Measurements from ENCODE around the gene ATG4C. TPM values are rescaled to one million over a fixed set of nuclear protein-coding genes. Genes with fewer than 3 reads are reported as not detected.
A peak's percentile ranks its signal among the peaks of the same experiment; 100 is the strongest.
"Not testable (repeated sequence)": the region's sequence is repeated elsewhere in the genome, so short reads cannot be mapped to it uniquely, and the experiment has no call there.

ATG4C gene
- total RNA-seq, 6 experiments from 2014 or later: 9.4 to 11.7 (median 10.6) TPM

DNA sequence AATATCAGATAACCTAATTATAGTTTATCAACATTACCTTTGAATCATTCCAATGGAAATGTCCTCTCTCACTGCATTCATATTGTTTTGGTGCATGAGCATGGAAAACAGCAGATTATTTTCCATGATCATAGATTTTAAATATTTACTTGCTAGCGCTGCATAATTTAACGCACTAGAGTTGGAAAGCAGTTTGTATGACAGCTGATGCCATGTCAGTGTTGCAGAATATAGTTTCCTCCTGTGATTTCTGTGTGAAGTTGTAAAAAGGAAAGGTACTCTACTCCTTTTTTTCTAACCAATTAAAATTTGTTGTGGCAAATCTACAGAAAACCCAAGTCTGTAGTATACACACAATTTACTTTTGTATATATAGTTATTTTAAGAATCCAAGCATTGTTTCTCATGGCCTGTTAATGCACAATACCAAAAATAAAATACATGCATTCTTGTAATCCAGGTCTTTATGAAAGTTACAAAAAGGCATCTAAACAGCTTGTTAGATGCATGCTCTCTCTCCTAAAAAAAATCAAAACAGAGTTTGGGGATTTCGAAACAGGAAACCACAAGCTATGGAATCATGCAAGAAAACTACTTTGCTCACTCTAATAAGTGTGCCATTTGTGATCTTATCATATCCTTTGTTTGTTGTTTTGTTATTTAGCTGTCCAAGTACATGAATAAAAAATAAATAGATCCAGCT lies 1.9 kb upstream of the ATG4C start:
- no peak for TF ChIP-seq CTCF (IDR thresholded peaks at IDR 0.05)
- no peak overlapping the region for H3K4me3 Mint-ChIP-seq
- no peaks in the 10 kb centered on the region for H3K9me3 Mint-ChIP-seq
- peak; percentile 70 for DNase-seq
- peaks cover 10% of the 10 kb centered on the region for H3K27me3 Mint-ChIP-seq (ENCODE audit: insufficient read depth)
- no peaks in the 10 kb centered on the region for H3K36me3 Mint-ChIP-seq (ENCODE audit: low read depth)
- H3K4me1 Mint-ChIP-seq (ENCODE audit: low read depth): peaks cover 19% of the 10 kb centered on the region
- no peak overlapping the region for H3K27ac Mint-ChIP-seq

DNA sequence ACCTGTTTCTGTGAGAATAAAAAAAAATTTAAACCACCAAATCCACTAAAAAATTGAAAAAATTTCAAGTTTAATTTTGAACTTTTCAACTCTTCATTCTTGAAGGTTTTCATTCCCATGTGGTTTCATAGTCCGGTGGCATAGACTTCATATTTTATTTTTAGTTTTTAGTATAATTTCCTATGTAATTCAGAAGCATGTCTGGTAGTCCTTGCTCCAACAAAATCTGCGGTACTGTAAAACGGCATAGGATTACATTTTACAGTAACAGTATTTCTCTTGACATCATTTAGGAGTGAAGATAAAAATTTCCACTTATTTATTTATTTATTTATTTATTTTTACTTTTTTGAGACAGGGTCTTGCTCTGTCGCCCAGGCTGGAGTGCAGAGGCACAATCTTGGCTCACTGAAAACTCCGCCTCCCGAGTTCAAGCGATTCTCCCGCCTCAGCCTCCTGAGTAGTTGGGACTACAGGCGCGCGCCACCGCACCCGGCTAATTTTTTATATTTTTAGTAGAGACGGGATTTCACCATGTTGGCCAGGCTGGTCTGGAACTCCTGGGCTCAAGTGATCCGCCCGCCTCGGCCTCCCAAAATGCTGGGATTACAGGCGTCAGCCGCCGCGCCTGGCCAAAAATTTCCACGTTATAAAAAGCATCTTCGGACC lies 1.3 kb upstream of the ATG4C start:
- H3K27ac Mint-ChIP-seq; H3K36me3 Mint-ChIP-seq (ENCODE audit: low read depth); DNase-seq; H3K4me3 Mint-ChIP-seq; H3K9me3 Mint-ChIP-seq; H3K27me3 Mint-ChIP-seq (ENCODE audit: insufficient read depth): not testable (repeated sequence)
- peaks cover 19% of the 10 kb centered on the region for H3K4me1 Mint-ChIP-seq (ENCODE audit: low read depth)

DNA sequence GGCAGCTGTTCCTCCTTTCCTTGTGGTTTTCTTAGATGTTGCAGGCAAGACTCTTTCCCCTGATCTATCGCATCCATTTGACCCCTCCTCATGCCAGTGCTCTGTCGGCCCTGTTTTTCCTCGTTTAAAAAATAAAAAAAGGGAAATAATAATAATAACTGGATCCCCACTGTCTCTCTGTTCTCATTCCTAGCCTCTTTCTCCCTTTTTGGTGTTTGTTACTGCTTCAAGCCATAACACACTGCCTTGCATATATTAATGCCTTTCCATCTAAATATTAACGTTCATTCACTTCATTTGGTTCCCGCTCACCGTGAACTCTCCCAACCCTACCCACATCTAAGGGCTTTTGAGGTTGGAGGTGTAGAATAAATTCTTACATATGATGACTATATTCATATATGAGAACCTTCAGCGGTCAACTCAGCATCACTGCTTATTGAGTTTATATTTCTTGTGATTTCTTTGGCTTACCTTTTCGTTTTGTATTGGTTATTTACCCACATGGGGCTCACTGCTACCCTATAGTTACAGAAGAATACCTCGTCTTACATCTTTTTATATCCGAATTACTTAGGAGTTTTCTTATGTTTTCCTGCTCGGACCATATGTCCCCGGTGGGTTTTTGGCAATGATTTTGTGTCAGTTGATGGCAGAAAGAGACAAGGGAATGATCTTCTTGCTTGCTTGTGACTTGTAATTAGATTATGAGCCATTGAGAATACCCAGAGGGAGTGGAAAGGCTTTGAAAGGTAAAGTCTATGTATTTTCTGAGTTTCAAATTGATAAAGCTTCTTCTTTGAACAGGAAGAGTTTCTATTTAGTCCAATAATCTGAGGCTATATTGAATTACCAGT lies 805 bp downstream of the ATG4C start:
- Mint-ChIP-seq H3K27ac (no peak overlapping the region), H3K27me3 (ENCODE audit: insufficient read depth) (no peaks in the 10 kb centered on the region; the same call in 1 of the 2 replicates), H3K9me3 (no peaks in the 10 kb centered on the region), H3K4me3 (no peak overlapping the region), H3K36me3 (ENCODE audit: low read depth) (no peaks in the 10 kb centered on the region), H3K4me1 (ENCODE audit: low read depth) (peaks cover 19% of the 10 kb centered on the region)
- DNase-seq: no peak
- no peak for TF ChIP-seq CTCF (IDR thresholded peaks at IDR 0.05)

GRCh38 chr1:62790716-62791115 lies 6.8 kb downstream of the ATG4C start:
- Mint-ChIP-seq H3K27me3 (ENCODE audit: insufficient read depth) (no peaks in the 10 kb centered on the region; the same call in 1 of the 2 replicates), H3K9me3 (no peaks in the 10 kb centered on the region), H3K36me3 (ENCODE audit: low read depth) (no peaks in the 10 kb centered on the region), H3K4me3 (no peak overlapping the region), H3K4me1 (ENCODE audit: low read depth) (peaks cover 10% of the 10 kb centered on the region), H3K27ac (no peak overlapping the region)
- no peak for DNase-seq
- TF ChIP-seq CTCF (IDR thresholded peaks at IDR 0.05): no peak

DNA sequence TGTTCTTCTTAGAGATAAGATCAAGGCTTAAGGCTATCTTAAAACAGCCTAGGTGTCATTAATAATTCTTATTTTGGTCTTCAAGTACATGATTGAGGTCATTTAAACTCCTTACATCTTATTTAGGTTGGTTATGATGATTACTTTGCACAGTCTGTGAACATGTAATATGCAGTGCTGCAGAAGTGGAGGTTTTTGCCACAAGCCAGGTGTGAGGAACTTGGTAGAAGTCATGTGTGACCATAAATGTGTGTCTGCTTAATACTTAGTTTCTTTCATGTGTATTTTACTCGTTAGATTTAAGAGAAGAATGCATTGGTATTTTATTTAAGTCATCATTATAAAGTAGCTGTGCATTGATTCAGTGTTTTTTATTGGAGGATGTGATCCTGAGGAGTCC lies 10.1 kb downstream of the ATG4C start:
- Mint-ChIP-seq H3K36me3 (ENCODE audit: low read depth) (no peaks in the 10 kb centered on the region), H3K27ac (no peak overlapping the region), H3K27me3 (ENCODE audit: insufficient read depth) (no peaks in the 10 kb centered on the region), H3K4me1 (ENCODE audit: low read depth) (no peaks in the 10 kb centered on the region), H3K4me3 (no peak overlapping the region), H3K9me3 (no peaks in the 10 kb centered on the region)
- no peak for TF ChIP-seq CTCF (IDR thresholded peaks at IDR 0.05)
- DNase-seq: no peak
